ENCODE data around the gene SNHG17.

GRCh38 chr20:38407321-38407720 lies 27.8 kb downstream of the SNHG17 start:
- TF ChIP-seq CTCF (IDR thresholded peaks at IDR 0.05): no peak
- no peak for TF ChIP-seq POLR2A (IDR thresholded peaks at IDR 0.05)

All from esophagus squamous epithelium (tissue), 4 donors.